A549 (cell line): ENCODE measurements around the gene GNG8. TPM values are rescaled to one million over a fixed set of nuclear protein-coding genes. Genes with fewer than 3 reads are reported as not detected.

Source experiments
- ATAC-seq, 2 experiments: fragments of 200-7000 bp in 1 of 2; fragments of >200 bp in 1 of 2; cut with Nextera tagmentation in 1 of 2; cut with Tn5 transposase in 1 of 2; 3 replicates each; pipeline versions ENCODE4 v1.8.0 to v1.9.1; 2018 to 2020; ENCODE audit warnings: mild to moderate bottlenecking in 1 of 2, moderate library complexity in 1 of 2
- CTCF ChIA-PET: fragments of 300-600 bp; sonication (Branson Sonifier 250); formaldehyde crosslinking; extraction: SDS; loops from one replicate; lab custom pipeline; 2021; ENCODE audit warnings: antibody characterized with exemption, inconsistent platforms; lab: Yijun Ruan, JAX
- POLR2A ChIA-PET: fragments of 350-600 bp; formaldehyde crosslinking; extraction: SDS; loops from one replicate; lab custom pipeline; 2021; ENCODE audit warnings: antibody characterized with exemption, inconsistent platforms; lab: Yijun Ruan, JAX
- DNase-seq, 2 experiments: peaks; one replicate each; pipeline versions ENCODE4 v3.0.0 to v3.0.0-alpha.2; 2011 to 2016; ENCODE audit warnings: low read depth in 1 of 2, low spot score in 1 of 2
- FAIRE-seq: peaks from 2 replicates; lab custom pipeline; 2011; peaks lifted over from hg19 to GRCh38; lab: Jason Lieb, UNC
- H3K27ac ChIP-seq, 2 experiments: fragments of >200 bp; sonication (Bioruptor Twin); formaldehyde crosslinking; 3 replicates each; pipeline ENCODE4 v1.5.1; 2016 to 2017
- H3K4me1 ChIP-seq: fragments of >200 bp; sonication (Bioruptor Twin); formaldehyde crosslinking; 3 replicates; pipeline ENCODE4 v1.6.1; 2016
- H3K4me2 ChIP-seq: fragments of >200 bp; sonication (Bioruptor Twin); formaldehyde crosslinking; 3 replicates; pipeline ENCODE4 v1.6.1; 2016
- H3K4me3 ChIP-seq: fragments of >200 bp; sonication (Bioruptor Twin); formaldehyde crosslinking; 3 replicates; pipeline ENCODE4 v1.5.1; 2016
- H3K9me3 ChIP-seq: fragments of >200 bp; sonication (Bioruptor Twin); formaldehyde crosslinking; 3 replicates; pipeline ENCODE4 v1.6.1; 2016
- ATOH8 ChIP-seq: fragments of 250-450 bp; sonication (Bioruptor Pico); IDR thresholded peaks from 2 replicates; pipeline ENCODE4 v1.5.0; 2020; ENCODE audit warnings: low read depth, mild to moderate bottlenecking, moderate library complexity
- BCL3 ChIP-seq: fragments of >200 bp; sonication (Bioruptor Twin); formaldehyde crosslinking; IDR thresholded peaks from 3 replicates; pipeline ENCODE4 v1.6.1; 2016
- CEBPB ChIP-seq, 2 experiments: fragments of >200 bp in 1 of 2; sonication (Bioruptor Twin) in 1 of 2; formaldehyde crosslinking in 1 of 2; IDR thresholded peaks; 2 replicates each; pipeline ENCODE4 v1.6.1; 2012 to 2016
- CTCF ChIP-seq: fragments of >200 bp; sonication (Bioruptor Twin); formaldehyde crosslinking; IDR thresholded peaks from 3 replicates; pipeline ENCODE4 v1.5.1; 2016
- E2F6 ChIP-seq: IDR thresholded peaks from 2 replicates; pipeline ENCODE4 v1.6.1; 2012; ENCODE audit warnings: low read depth, borderline replicate concordance
- EHF ChIP-seq: fragments of 250-450 bp; sonication (Bioruptor Pico); IDR thresholded peaks from 2 replicates; pipeline ENCODE4 v1.5.0; 2020; ENCODE audit warnings: mild to moderate bottlenecking
- EHMT2 ChIP-seq: fragments of 200-600 bp; sonication (generic); IDR thresholded peaks from 2 replicates; pipeline ENCODE4 v1.6.1; 2016; ENCODE audit warnings: antibody characterized with exemption, low read depth, mild to moderate bottlenecking, moderate library complexity
- ELK1 ChIP-seq: fragments of 150-350 bp; IDR thresholded peaks from 2 replicates; pipeline ENCODE4 v1.6.1; 2014; ENCODE audit warnings: low read depth, mild to moderate bottlenecking, low read length
- EP300 ChIP-seq, 2 experiments: fragments of >200 bp; sonication (Bioruptor Twin); formaldehyde crosslinking; IDR thresholded peaks; 2 replicates in 1 of 2; 3 replicates in 1 of 2; pipeline ENCODE4 v1.6.1; 2016 to 2017
- FOSL2 ChIP-seq, 2 experiments: fragments of 450-650 bp in 1 of 2; fragments of >200 bp in 1 of 2; sonication (Bioruptor Twin) in 1 of 2; formaldehyde crosslinking; IDR thresholded peaks; 2 replicates each; pipeline versions ENCODE4 v1.5.0 to v1.6.1; 2016 to 2020; ENCODE audit warnings: mild to moderate bottlenecking in 1 of 2, moderate library complexity in 1 of 2
- FOXS1 ChIP-seq: fragments of 250-450 bp; sonication (Bioruptor Pico); IDR thresholded peaks from 2 replicates; pipeline ENCODE4 v1.5.0; 2020; ENCODE audit warnings: mild to moderate bottlenecking, moderate library complexity
- HDAC2 ChIP-seq: fragments of 200-600 bp; sonication (generic); IDR thresholded peaks from 2 replicates; pipeline ENCODE4 v1.6.1; 2016
- HEYL ChIP-seq: fragments of 250-450 bp; sonication (Bioruptor Pico); IDR thresholded peaks from 2 replicates; pipeline ENCODE4 v1.8.0; 2021; ENCODE audit warnings: mild to moderate bottlenecking, moderate library complexity
- HOXB13 ChIP-seq: fragments of 250-450 bp; sonication (Bioruptor Pico); IDR thresholded peaks from 2 replicates; pipeline ENCODE4 v1.5.0; 2020; ENCODE audit warnings: low read depth, mild to moderate bottlenecking, moderate library complexity
- KDM5A ChIP-seq: fragments of 200-600 bp; sonication (generic); IDR thresholded peaks from 2 replicates; pipeline ENCODE4 v1.6.1; 2016; ENCODE audit warnings: antibody characterized with exemption, mild to moderate bottlenecking
- MYC ChIP-seq: IDR thresholded peaks from 2 replicates; pipeline ENCODE4 v1.6.1; 2012; ENCODE audit warnings: mild to moderate bottlenecking, inconsistent platforms, low read length, improper control_type of control experiment, borderline replicate concordance
- NR3C1 ChIP-seq: fragments of >200 bp; sonication (Bioruptor Twin); formaldehyde crosslinking; IDR thresholded peaks from 3 replicates; pipeline ENCODE4 v1.6.1; 2017
- PBX3 ChIP-seq: IDR thresholded peaks from 2 replicates; pipeline ENCODE4 v1.6.1; 2012
- POLR2AphosphoS2 ChIP-seq: conservative IDR thresholded peaks from 2 replicates; pipeline ENCODE4 v1.6.1; 2012; ENCODE audit warnings: low read length, improper control_type of control experiment, inconsistent platforms
- RARB ChIP-seq: fragments of 250-450 bp; sonication (Bioruptor Pico); IDR thresholded peaks from 2 replicates; pipeline ENCODE4 v1.8.0; 2021; ENCODE audit warnings: mild to moderate bottlenecking, moderate library complexity
- SMC3 ChIP-seq: fragments of >200 bp; sonication (Bioruptor Twin); formaldehyde crosslinking; IDR thresholded peaks from 3 replicates; pipeline ENCODE4 v1.6.1; 2018; ENCODE audit warnings: inconsistent platforms
- SREBF2 ChIP-seq: fragments of 450-650 bp; IDR thresholded peaks from 2 replicates; pipeline ENCODE4 v1.6.1; 2014; ENCODE audit warnings: mild to moderate bottlenecking, moderate library complexity
- TP53 ChIP-seq: fragments of 250-450 bp; sonication (Bioruptor Pico); IDR thresholded peaks from 2 replicates; pipeline ENCODE4 v1.5.0; 2021; ENCODE audit warnings: mild to moderate bottlenecking, moderate library complexity
- USF2 ChIP-seq: fragments of 450-650 bp; IDR thresholded peaks from 2 replicates; pipeline ENCODE4 v1.6.1; 2014; ENCODE audit warnings: antibody characterized with exemption
- ZC3H11A ChIP-seq: fragments of 450-650 bp; IDR thresholded peaks from 2 replicates; pipeline ENCODE4 v1.6.1; 2014; ENCODE audit warnings: antibody characterized with exemption, mild to moderate bottlenecking
- ZFP36 ChIP-seq: fragments of 450-650 bp; IDR thresholded peaks from 2 replicates; pipeline ENCODE4 v1.6.1; 2014; ENCODE audit warnings: borderline replicate concordance; ENCODE audit not compliant: partially characterized antibody
- WGBS: methylation state at CpG from one replicate; pipeline ENCODE4 v1.1.6; 2017; ENCODE audit errors: missing lambda C conversion rate; 5-methylcytosine and 5-hydroxymethylcytosine counted together
- polyA plus RNA-seq, 4 experiments: library from polyadenylated mRNA; depleted of rRNA in 3 of 4; stranded (reverse); fragments of >200 nt; fragmentation: RNase III in 1 of 4; extraction: RNeasy Plus Mini Kit Qiagen cat#74134 plus additional on column Dnase treatment in 1 of 4; gene quantifications; 2 replicates in 3 of 4; 3 replicates in 1 of 4; pipeline ENCODE4 v1.2.3, GENCODE V29; 2011 to 2017

Gene GNG8
- polyA plus RNA-seq, 2 of the 4 experiments (the other 2 are of a cell fraction), result not detected

- Histone ChIP-seq H3K4me1 (peaks cover 21% of the 10 kb centered on the region), H3K27ac (no peak overlapping the region), H3K4me3 (no peak overlapping the region), H3K9me3 (no peaks in the 10 kb centered on the region), H3K4me2 (no peak overlapping the region)
- no peak for TF ChIP-seq ZC3H11A
- no peak for TF ChIP-seq FOSL2 (IDR thresholded peaks at IDR 0.05)
- TF ChIP-seq FOSL2 (CRISPR knock-in tag; IDR thresholded peaks at IDR 0.05), result no peak
- no peak for TF ChIP-seq SMC3
- no peak for TF ChIP-seq BCL3
- no peak for TF ChIP-seq FOXS1 (CRISPR knock-in tag)
- TF ChIP-seq EHF (CRISPR knock-in tag), result no peak
- no peak for TF ChIP-seq ATOH8 (CRISPR knock-in tag)
- no peak for TF ChIP-seq CTCF
- TF ChIP-seq POLR2AphosphoS2, result no peak
- no peak for TF ChIP-seq SREBF2
- TF ChIP-seq KDM5A, result no peak
- TF ChIP-seq MYC, result no peak
- TF ChIP-seq NR3C1, result no peak
- no peak for TF ChIP-seq TP53 (CRISPR knock-in tag)
- TF ChIP-seq EHMT2, result no peak
- TF ChIP-seq HEYL (CRISPR knock-in tag), result no peak
- no peak for TF ChIP-seq RARB
- TF ChIP-seq USF2, result no peak
- no peak for TF ChIP-seq ZFP36
- no peak for TF ChIP-seq HOXB13 (CRISPR knock-in tag)
- no peak for ATAC-seq
- FAIRE-seq, result no peak
- WGBS, result 94% methylated on average over 11 of the region's 11 CpGs
- DNase-seq, result no peak
- CTCF ChIA-PET, result interaction anchor here (1.1 to 34.1 kb wide), 9 partner anchors 18 to 654 kb away, joined by 3 to 737 read pairs (median 3); partner anchors contain the start of genes DACT3, GNG8 and PTGIR
- POLR2A ChIA-PET, result no interaction called here
Observed at GRCh38 chr19:46606019-46606418, 30.0 kb downstream of the GNG8 start.

- ChIA-PET CTCF (interaction anchor here (1.1 to 34.1 kb wide), 8 partner anchors 18 to 653 kb away, joined by 3 to 737 read pairs (median 4); partner anchors contain the start of genes DACT3, GNG8 and PTGIR), POLR2A (no interaction called here)
- Histone ChIP-seq H3K4me2 (no peak overlapping the region), H3K4me3 (no peak overlapping the region), H3K9me3 (no peaks in the 10 kb centered on the region), H3K4me1 (peaks cover 21% of the 10 kb centered on the region), H3K27ac (no peak overlapping the region)
- ATAC-seq (no peak), DNase-seq (no peak), FAIRE-seq (no peak)
- 91% methylated on average over 16 of the region's 16 CpGs for WGBS
- TF ChIP-seq RARB (no peak), ELK1 (no peak), HDAC2 (no peak), E2F6 (no peak), PBX3 (no peak), KDM5A (no peak), CEBPB (IDR thresholded peaks at IDR 0.05) (no peak), EP300 (IDR thresholded peaks at IDR 0.05) (no peak)
Observed at GRCh38 chr19:46605356-46605821, 30.6 kb downstream of the GNG8 start.
